ENCODE measurements around the gene NSDHL.

Gene NSDHL

GRCh38 chrX:152892999-152893891, 62.4 kb downstream of the NSDHL start:
- in situ Hi-C loops (cut with HindIII; ENCODE audit: low sequenced_read_pairs) = no loop called here

- in situ Hi-C loops (cut with HindIII; ENCODE audit: low sequenced_read_pairs) = no loop called here
Measured at GRCh38 chrX:152893980-152894610, 63.2 kb downstream of the NSDHL start.

DNA sequence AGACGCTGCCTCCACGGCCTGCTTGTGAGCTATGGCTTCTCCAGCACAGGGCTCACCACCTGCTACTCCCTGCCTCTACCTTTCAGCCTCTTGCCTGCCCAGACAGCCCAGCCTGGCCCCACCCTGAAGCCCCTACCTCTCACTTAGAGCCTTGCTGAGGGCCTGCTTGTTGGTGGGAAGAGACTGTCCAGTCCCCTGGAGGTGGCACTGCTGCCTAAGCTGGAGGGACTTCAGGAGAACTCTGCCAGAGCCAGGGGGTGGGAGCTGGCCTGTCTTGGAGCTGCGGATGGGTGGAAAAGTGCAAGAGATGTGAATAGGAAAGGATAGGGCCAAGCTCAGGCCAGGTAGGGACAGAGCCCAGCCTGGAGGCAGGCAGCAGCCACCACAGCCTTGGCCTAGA, 64.3 kb downstream of the NSDHL start:
- in situ Hi-C loops (cut with HindIII; ENCODE audit: low sequenced_read_pairs) = no loop called here

- in situ Hi-C loops (cut with HindIII; ENCODE audit: low sequenced_read_pairs) = no loop called here
Measured at GRCh38 chrX:152895724-152896420, 65.0 kb downstream of the NSDHL start.

DNA sequence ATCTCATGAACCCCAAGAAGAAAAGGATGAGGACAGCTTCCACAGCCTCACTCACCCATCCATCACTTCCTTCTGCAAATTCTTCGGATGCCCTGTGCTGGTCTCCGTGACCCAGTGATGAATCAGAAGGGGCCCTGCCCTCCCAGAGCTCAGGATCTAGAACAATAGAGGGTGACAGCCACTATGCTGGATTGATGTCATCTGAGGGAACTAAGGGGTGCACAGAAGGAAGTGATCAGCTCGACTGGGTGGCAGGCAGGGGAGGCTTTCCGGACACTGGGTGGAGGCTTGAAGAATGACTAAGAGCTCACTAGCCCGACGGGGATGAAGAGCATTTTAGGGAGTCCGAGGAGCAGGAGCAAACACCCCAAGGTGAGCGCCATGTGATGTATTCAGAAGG, 65.6 kb downstream of the NSDHL start:
- in situ Hi-C loops (cut with HindIII; ENCODE audit: low sequenced_read_pairs) = no loop called here

- in situ Hi-C loops (cut with HindIII; ENCODE audit: low sequenced_read_pairs) = no loop called here
Measured at GRCh38 chrX:152897222-152898131, 66.6 kb downstream of the NSDHL start, which contains the start of gene ZNF185. Gene ZNF185 (plus strand): TSS chrX:152898067. CDS start chrX:152914490, 16,423 bp downstream.

- in situ Hi-C loops (cut with HindIII; ENCODE audit: low sequenced_read_pairs) = no loop called here
Measured at GRCh38 chrX:152898442-152898841, 67.6 kb downstream of the NSDHL start.

GRCh38 chrX:152899111-152899873, 68.4 kb downstream of the NSDHL start:
- in situ Hi-C loops (cut with HindIII; ENCODE audit: low sequenced_read_pairs) = no loop called here

GRCh38 chrX:152899874-152900719, 69.2 kb downstream of the NSDHL start:
- in situ Hi-C loops (cut with HindIII; ENCODE audit: low sequenced_read_pairs) = no loop called here

DNA sequence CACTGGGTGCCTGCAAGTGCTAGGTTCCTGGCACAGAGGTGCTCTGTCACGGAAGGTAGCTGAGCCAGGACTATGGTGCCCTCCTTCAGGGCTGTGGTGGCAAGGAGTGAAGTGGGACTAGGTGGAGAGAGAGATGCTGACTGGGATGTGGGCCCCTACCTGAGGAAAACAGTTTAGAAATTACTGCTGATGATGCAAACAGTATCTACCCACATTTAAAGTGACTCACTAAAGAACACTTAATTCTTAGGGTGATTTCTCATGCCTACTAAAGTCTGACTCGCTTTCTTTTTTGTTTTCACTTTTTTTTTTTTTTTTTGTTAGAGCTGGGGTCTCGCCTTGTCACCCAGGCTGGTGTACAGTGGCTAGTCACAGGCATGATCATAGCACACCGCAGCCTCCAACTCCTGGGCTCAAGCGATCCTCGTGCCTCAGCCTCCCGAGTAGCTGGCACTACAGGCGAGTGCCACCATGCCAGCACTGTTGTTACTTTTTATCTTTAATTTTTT, 70.1 kb downstream of the NSDHL start:
- in situ Hi-C loops (cut with HindIII; ENCODE audit: low sequenced_read_pairs) = no loop called here

- in situ Hi-C loops (cut with HindIII; ENCODE audit: low sequenced_read_pairs) = no loop called here
Measured at GRCh38 chrX:152901816-152902501, 71.1 kb downstream of the NSDHL start.

- in situ Hi-C loops (cut with HindIII; ENCODE audit: low sequenced_read_pairs) = no loop called here
Measured at GRCh38 chrX:152902502-152902820, 71.6 kb downstream of the NSDHL start.

- in situ Hi-C loops (cut with HindIII; ENCODE audit: low sequenced_read_pairs) = no loop called here
Measured at GRCh38 chrX:152903589-152903988, 72.7 kb downstream of the NSDHL start.

DNA sequence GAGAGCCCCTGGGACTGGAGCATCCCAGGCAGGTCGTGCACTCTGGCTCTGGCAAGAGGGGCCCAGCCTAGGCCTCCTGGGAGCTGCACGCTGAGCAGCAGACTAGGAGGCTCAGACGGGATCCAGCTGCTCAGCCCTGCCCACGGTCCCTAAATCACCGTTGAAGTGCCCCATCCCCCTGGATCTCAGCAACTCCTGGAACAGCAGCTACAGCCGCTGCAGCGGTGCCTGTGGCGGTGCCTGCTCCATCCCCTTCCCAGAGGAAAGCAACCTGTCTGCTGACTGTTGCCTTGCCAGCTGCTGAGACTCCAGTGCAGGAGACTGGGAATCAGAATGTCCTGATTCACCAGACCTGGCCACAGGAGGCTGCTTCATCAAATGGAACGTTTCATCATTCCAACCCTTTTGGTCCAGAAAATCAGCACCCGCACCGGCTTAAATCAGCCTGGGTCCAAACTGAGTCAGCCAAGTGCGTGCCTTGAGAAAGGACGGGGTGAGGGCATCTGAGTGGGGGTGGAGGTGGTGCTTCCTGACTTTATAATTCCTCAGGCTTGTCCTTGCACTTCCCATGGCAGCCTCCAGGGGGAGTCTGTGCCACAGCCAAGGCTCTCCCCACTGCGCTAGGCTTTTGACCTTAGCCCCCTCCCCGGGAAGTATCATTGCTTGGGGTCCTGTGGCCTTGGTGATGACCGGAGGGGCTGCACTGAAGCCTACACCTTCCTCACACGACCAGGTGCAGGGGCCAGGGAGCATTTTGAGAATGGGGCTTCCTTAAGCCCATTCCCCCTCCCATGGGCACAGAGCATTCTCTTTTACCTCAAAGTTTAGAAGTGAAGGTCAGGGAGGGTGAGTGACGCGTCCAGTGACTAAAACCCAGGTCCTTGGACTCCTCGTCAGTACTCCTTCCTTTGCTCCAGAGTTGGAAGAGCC, 73.6 kb downstream of the NSDHL start:
- in situ Hi-C loops (cut with HindIII; ENCODE audit: low sequenced_read_pairs) = no loop called here

- in situ Hi-C loops (cut with HindIII; ENCODE audit: low sequenced_read_pairs) = no loop called here
Measured at GRCh38 chrX:152905081-152905420, 74.2 kb downstream of the NSDHL start.

- in situ Hi-C loops (cut with HindIII; ENCODE audit: low sequenced_read_pairs) = no loop called here
Measured at GRCh38 chrX:152907084-152907651, 76.3 kb downstream of the NSDHL start.

DNA sequence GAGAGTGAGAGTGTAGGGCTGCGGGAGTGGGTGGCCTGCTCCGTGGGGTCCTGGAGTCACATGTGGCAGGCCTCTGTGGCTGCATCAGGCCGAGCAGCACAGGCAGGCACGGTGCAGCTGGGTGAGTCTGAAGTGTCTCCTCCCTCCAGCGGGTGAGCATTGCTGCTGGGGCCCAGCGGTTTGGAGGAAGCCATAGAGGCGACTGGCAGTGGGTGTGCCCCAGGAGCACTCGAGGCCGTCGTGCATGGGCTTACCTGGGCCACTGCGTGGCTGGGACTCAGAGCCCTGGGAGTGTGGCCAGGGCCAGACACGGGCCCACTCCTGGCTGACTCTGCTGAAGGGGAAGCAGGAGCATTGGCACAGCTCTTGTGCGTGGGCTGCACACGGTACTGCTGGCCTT, 77.6 kb downstream of the NSDHL start:
- in situ Hi-C loops (cut with HindIII; ENCODE audit: low sequenced_read_pairs) = no loop called here
